Activated CD8-positive, alpha-beta memory T cell treated with anti-CD3 and anti-CD28 coated beads, Interleukin-2, amount 50 U/mL, for 1 hour (primary cell): ENCODE results near the gene RPRD1A.
"Not testable (repeated sequence)": the region's sequence is repeated elsewhere in the genome, so short reads cannot be mapped to it uniquely, and the experiment has no call there.

Experiments used
- DNase-seq: peaks from one replicate; pipeline ENCODE4 v3.0.0-alpha.2; 2020; ENCODE audit errors: extremely low read depth

Gene RPRD1A, protein sequence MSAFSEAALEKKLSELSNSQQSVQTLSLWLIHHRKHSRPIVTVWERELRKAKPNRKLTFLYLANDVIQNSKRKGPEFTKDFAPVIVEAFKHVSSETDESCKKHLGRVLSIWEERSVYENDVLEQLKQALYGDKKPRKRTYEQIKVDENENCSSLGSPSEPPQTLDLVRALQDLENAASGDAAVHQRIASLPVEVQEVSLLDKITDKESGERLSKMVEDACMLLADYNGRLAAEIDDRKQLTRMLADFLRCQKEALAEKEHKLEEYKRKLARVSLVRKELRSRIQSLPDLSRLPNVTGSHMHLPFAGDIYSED

DNA sequence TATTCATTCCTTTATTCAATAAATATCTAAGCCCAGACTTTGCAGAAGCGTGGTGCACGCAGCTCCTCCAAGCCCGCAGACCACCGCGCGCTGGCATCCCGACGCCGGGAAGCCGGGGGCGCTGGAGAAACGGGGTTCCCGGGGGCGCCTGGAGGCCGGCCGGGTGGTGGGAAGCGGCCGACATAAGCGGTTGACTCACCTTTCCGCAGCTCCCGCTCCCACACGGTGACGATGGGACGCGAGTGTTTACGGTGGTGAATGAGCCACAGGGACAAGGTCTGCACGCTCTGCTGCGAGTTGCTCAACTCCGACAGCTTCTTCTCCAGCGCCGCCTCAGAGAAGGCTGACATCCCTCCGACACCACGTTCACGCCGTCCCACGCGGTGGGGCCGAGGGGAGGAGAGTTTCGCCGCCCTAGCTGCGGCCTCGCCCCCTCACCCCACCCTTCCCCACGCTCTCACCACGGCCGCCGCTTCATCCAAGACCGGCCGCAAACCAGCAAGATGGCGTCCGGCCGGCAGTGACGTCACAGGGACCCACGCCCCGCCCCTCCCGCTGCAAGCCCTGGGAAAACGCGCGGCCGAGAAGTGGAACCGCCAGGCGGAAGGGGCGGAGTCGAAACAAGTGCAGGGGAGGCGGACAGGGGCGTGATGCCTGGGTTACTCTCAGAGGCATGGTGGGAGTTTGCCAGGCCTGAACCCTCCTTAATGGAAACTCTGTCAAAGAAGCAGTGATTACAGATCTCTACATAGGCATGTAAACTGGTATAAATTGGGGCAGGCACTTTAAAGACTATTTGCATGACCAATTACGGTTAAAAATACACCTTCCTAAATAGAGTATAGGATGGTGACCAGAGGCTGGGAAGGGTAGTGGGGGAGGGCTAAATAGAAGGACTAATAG lies at the start of gene RPRD1A:
TSS of gene RPRD1A (minus strand) at position 505 of the 903 bp plus-strand sequence. CDS start at position 350, 155 bp downstream.
- DNase-seq, result peak; percentile 90

DNA sequence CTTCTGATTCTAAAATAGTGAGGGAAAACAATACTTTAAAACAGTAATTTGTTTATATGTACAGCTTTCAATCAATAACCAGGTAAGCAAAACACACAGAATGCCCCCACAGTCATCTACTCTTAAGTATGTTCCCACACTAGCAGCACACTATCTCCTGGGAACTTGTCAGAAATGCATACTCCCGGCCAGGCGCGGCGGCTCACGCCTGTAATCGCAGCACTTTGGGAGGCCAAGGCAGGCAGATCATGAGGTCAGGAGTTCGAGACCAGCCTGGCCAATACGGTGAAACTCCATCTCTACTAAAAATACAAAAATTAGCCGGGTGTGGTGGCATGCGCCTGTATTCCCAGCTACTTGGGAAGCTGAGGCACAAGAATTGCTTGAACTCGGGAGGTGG lies 49.4 kb upstream of the RPRD1A start:
- DNase-seq, result not testable (repeated sequence)

DNA sequence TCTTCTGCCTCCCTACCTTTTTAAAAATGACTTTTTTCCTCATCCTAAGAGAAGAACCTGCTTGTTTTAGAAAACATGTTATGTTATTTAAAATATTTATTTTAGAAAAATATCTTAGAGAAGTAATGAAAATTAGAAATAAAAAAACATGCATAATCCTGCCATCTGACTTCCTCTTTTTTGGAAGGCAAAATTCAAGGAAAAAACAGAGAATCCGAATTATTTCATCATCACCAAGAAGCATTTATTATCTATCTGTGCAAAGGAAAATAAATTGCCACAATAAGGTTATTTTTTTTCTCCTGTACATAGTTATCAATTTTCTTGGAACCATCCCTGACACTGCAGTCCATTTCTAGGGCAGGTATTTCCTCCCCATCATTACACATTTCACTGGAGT lies 47.4 kb upstream of the RPRD1A start:
- DNase-seq, result no peak

DNA sequence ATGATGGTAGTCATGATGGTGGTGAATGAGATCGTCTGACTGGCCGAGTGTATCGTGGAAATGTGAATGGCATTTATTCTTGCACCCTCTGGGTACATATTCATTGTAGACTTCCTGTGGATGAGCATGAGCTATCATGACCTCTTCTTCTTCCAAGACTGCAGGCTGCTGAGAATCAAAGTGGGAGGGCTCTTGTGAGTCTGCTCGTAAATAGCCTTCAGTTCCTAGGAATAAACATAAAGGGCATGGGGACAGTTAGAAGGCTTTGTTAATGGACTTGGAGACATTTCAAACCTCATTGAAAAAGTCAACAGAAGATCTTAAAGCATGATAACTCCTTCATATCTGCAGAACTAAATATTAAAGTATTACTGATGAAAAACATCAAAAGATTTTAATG lies 46.9 kb upstream of the RPRD1A start:
- no peak for DNase-seq

DNA sequence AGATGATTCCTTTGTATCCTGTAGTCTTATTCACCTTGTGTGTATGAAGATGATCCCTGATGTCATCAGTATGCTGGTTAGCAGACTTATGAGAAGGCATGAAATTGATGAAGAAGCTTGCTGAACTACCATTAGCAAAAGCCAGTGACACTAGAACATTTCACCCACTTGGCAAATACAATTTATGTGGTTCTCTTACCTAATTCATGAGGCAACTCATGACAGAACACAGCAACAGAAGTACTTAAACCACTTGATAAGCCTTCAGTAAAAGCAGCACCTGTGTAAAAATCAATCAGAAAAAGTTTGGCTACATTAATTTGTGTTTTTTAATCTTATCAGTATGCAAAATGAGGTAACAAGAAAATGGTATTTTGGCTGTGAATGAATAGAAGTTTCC lies 44.9 kb upstream of the RPRD1A start:
- DNase-seq, result no peak

DNA sequence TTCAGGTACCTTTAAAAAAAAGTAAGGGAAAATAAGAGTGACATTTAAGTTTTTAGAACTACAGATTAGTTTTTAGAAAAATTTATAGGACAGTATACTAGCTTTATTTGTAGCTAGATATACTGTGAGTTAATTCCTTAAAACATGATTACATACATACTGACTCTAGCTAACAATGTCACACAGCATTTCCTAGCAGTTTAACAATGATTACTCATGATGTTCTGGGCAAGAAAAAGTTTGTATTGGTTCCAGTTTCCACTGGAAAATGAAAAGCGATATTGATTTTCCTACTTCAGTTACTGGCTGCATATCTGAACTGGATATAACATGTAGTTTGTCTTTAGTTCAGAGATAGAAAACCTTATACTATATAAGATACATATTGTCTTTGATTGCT lies 42.4 kb upstream of the RPRD1A start:
- no peak for DNase-seq

DNA sequence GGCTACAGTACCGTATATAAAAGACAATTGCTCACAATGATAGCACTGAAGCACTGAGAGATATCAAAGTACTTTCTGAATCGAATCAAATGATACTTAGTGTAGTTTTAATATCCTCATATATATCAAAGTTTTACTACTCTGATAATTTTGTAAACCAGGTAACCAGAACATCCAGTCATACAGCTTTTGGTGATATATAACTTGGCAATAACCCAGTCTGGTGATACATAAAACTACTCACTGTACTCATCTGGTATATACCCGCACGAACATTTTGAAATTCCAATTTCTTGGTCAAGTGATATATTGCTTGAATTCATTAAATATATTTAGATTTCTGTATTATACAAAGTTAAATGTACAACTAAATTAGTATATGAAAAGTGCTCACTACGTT lies 41.2 kb upstream of the RPRD1A start:
- no peak for DNase-seq

DNA sequence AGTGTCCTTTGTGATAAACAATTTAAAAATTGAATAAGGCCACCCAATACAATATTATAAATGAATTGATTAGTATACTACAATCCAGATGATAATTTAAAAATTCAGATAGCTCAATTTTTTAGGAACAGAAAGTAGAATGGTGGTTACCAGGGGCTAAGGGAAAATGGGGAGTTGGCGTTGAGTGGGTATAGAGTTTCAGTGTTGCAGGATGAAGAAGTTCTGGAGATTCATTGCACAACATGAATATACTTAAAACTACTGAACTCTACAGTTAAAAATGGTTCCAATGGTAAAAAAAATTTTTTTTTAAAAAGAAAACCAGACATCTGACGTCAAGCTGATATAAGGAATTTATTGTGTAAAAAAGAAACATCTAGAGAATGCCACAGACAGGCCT lies 40.8 kb upstream of the RPRD1A start:
- DNase-seq, result no peak

DNA sequence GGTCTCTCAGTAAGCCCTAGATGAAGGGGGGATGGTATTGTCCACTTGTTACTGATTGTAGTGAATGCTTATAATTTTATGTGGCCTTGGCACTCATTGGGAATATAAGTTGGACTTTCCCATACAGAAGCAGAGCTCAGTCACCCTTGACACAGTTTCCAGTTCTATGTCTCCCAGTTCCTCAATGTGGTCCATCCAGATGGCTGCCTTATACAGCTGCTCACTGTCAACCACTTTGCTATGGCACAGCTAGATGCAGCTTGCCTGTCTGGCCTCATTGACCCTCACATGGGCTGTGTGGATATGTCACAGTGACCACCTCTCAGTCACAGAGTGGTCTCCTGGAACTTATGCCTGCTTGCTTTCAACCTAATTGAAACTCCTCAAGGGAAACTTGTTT lies 40.1 kb upstream of the RPRD1A start:
- DNase-seq, result no peak

DNA sequence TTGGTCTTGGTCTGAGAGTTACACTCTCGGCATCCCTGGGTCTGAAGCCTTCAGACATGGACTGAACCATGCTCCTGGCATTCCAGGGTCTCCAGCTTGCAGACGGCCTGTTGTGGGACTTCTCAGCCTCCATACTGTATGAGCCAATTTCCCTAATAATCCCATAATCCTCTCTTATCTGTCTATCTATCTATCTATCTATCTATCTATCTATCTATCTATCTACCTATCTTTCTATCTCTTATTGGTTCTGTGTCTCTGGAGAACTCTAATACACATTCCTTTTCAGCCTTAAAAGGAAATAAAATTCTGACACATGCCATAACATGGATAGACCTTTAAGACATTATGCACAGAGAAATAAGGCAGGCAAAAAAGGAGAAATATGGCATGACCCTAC lies 37.4 kb upstream of the RPRD1A start:
- DNase-seq, result no peak

DNA sequence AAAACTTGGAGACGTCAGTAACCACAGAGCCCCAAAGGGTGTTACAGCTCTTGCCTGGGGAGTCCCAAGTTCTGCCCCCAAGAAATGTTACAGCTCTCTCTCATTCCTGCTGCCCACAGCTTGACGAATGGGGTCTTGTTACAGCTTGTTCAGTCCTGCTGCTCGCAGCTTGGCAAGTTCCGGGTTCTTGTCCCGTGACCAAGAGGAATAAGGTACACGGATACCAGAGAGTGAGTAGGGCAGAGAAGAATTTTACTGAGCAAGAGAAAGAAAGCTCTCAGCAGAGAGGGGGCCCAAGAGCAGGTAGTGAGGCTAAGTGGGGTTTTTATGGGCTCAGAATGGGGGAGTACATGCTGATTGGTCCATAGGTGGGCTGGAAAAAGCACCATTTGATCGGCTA lies 34.6 kb upstream of the RPRD1A start:
- DNase-seq, result no peak

DNA sequence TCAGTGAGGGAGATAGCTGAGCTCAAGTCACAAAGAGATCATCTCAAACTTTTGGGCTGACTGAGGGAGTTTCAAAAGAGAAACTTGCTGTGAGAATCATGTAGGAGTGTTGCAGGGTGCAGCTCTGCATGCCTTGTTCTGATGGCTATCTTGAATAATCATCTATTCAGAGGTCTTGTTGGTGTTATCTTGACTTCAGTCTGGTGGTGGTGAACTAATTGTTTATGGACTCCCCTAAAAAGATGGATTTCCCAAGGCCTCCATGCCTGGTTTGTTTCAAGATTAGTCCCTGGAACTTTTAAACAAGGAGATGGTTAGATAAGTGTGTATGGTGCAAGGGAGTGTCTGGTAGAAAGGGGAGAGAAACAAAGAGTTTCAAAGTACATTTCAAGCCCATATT lies 32.0 kb upstream of the RPRD1A start:
- no peak for DNase-seq

DNA sequence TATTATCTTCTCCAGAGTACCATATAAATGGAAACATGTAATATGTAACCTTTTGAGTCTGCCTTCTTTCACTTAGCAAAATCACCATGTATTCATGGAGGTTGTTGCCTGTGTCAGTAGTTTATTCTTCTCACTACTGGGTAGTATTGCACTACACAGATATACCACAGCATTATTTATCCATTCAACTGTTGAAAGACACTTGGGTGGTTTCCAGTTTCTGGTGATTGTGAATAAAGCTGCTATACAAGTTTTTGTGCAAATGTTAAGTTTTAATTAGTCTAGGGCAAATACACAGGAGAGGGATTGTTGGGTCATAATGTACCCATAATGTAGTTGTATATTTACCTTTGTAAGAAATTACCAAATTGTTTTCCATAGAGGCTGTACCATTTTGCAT lies 29.6 kb upstream of the RPRD1A start:
- DNase-seq, result no peak

DNA sequence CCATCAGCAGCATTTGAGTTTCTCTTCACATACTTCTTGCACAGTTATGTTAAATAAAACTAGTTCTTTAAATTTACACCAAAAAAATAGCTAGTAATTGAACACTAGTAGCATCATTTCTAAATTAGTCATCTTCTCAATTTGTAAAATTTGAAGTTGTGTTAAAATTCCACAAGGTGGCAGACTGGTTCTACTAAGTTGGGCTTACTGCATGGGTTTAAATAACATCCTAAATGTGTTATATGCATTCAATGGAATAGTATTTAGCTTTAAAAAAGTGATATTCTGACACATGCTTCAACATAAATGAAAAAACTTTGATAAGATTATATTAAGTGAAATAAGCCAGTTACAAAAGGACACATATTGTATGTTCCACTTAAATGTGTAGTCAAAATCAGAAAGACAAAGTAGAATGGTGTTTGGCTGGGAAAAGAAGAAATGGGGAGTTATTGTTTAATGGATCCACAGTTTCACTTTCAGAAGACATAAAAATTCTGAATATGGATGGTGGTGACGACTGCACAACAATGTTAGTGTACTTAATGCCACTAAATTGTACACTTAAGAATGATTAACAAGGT lies 28.7 kb upstream of the RPRD1A start:
- DNase-seq, result no peak

DNA sequence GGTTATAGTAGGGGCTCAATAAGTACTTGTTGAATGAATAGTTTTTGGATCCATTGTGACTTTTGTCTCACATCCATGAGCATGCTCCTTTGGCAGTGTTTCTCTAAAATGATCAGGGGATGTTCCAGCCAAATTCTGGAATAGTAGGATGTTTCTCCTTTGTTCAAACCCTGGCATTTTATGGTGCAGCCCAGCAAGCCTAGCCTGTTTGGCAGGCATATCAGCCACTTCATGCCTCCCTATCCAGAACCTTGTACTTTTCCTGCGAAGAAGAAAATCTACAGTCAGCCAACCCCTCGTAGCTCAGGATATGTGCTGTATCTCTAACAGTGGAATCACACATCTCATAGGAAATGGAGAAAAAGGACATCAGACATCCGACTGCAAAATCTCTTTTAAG lies 27.1 kb upstream of the RPRD1A start:
- no peak for DNase-seq

DNA sequence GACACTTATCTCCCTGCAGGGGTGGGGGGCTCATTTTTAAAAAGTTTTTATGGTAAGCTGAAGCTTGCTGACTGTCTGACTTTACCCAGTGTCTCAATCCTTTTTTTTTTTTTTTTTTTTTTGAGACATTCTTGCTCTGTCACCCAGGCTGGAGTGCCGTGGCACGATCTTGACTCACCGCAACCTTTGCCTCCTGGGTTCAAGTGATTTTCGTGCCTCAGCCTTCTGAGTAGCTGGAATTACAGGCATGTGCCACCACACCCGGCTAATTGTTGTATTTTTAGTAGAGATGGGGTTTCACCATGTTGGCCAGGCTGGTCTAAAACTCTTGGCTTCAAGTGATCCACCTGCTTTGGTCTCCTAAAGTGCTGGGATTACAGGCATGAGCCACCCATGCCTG lies 24.8 kb upstream of the RPRD1A start:
- DNase-seq, result not testable (repeated sequence)

DNA sequence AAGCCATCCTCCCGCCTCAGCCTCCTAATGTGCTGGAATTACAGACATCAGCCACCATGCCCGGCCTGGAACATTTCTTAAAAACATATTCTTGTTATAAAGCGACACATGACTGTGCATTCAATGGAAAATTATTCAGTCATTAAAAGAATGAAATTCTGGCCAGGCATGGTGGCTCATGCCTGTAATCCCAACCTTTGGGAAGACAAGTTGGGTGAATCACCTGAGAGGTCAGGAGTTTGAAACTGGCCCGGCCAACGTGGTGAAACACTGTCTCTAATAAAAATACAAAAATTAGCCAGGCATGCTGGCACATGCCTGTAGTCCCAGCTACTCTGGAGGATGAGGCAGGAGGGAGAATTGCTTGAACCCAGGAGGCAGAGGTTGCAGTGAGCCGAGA lies 21.6 kb upstream of the RPRD1A start:
- DNase-seq, result no peak

DNA sequence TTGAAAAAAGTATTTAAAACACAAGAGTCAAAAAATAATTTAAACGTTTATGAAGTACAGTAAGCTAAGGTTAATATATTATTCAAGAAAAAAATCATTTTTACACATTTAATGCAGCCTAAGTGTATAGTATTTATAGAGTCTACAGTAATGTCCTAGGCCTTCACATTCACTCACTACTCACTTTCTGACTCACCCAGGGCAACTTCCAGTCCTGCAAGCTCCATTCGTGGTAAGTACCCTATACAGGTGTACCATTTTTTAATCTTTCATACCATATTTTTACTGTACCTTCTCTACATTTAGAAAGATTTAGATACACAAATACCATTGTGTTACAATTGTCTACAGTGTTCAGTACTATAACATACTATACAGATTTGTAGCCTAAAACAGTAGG lies 20.9 kb upstream of the RPRD1A start:
- DNase-seq, result no peak

DNA sequence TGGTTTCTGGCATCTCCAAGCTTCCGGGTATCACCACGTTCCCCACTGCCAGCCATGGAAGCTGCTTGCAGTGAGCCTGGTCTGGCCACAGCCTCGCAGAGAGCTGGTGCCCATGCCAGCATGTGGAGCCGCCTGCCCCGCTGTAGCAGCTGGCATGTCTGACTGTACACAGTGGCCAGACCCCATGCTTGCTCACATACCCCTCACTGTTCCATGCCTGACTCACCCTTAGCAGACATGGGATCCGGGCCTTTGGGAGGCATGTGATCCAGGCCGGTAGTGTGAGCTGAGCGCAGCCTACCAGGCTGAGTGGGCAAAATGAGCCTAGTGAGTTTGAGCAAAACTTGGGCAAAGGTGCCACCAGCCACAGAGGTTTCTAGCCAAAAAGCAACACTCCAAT lies 18.8 kb upstream of the RPRD1A start:
- no peak for DNase-seq

DNA sequence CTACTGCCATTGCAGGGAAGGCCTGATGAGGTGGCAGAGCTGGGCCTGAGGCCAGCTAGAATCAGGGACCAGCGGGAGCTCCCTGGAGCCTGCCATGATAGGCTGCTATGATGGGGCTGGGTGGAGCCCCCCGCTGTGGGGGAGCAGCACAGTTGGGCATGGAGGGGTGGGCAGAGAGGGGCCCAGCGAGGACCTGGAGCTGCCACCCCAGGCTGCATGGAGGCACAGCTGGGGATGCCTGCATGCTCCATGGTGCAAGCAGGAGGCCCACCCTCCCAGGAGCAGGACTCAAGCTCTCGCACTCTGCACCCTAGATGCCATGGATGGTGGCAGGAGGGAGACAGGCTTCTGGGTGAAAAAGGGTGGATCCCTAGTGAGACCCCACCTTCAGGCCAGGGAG lies 17.8 kb upstream of the RPRD1A start:
- DNase-seq, result no peak

DNA sequence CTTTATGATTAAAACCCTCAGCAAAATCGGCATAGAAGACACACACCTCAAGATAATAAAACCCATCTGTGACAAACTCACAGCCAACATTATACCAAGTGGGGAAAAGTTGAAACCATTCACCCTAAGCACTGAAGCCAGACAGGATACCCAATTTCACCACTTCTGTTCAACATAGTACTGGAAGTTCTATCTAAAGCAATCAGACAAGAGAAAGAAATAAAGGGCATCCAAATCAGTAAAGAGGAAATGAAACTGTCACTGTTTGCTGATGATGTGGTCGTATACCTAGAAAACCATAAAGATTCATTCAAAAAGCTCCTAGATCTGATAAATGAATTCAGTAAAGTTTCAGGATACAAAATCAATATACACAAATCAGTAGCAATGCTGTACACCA lies 16.4 kb upstream of the RPRD1A start:
- DNase-seq, result no peak

DNA sequence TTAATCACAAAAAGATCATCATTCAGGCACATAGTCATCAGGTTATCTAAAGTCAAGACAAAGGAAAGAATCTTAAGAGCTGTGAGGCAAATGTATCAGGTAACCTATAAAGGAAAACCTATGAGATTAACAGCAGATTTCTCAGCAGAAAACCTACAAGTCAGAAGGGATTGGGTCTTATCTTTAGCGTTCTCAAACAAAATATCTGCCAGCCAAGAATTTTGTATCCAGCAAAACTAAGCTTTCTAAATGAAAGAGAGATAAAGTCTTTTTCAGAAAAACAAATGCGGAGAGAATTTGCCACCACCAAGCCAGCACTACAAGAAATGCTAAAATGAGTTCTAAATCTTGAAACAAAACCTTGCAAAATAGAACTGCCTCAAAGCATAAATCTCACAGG lies 13.8 kb upstream of the RPRD1A start:
- not testable (repeated sequence) for DNase-seq
